Measurements from ENCODE around the gene PIK3C2B.
A peak's percentile ranks its signal among the peaks of the same experiment; 100 is the strongest.
"Not testable (repeated sequence)": the region's sequence is repeated elsewhere in the genome, so short reads cannot be mapped to it uniquely, and the experiment has no call there.

The PIK3C2B gene

DNA sequence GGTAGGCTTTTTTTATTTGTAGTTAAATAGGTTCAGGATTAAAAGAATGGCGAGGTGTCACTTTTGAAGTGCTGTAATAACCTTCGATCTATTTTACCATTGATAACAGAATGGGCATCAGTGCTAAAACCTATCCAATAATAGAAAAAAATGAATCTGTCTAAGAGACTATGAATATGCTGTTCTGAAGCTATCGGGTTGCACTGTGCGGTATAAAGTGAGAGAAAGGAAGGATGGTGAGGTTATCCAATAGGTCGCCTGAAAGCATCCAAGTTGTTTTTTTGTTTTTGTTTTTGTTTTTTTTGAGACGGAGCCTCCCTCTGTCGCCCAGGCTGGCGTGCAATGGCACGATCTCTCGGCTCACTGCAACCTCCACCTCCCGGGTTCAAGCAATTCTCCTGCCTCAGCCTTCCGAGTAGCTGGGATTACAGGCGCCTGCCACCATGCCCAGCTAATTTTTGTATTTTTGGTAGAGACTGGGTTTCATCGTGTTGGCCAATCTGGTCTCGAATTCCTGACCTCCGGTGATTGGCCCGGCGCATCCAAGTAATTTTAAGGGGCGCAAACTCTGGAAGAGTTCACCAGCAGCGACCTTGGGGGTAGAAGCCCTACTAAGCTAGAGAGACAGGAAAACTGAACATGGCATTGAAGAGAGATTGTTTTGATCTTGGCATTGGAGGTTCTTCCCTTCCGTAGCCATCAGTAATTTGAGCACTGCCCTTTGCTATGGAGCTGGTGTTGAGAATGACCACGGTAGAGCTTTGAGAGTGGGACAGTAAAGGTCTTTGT is 12.9 kb upstream of the PIK3C2B start:
- DNase-seq, result peak; percentile 36

GRCh38 chr1:204506969-204507316 is 12.3 kb upstream of the PIK3C2B start:
- DNase-seq, result peak; percentile 89

DNA sequence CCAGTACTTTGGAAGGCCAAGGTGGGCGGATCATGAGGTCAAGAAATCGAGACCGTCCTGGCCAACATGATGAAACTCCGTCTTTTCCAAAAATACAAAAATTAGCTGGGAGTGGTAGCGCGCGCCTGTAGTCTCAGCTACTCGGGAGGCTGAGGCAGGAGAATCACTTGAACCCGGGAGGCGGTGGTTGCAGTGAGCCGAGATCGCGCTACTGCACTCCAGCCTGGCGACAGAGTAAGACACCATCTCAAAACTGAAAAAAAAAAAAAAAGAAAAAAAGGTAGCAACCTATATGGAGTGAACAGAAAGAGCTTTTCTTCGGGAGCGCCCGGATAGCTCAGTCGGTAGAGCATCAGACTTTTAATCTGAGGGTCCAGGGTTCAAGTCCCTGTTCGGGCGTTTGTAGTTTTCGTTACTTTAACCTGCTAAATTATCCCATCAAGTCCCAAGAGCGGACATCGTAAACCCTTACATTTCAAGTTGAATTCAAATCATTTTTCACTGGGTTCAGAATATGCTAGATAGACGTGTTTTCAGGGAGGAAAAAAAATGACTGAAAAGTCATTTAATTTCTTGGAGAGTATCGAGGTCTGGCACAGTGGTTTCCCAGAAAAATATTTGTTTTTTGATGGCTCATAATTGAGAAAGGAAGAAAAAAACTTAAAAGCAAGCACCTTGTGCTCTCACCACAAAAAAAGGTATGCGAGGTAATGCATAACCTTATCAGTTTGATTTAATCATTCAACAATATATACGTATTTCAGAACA is 11.8 kb upstream of the PIK3C2B start:
- peak; percentile 76 for DNase-seq

DNA sequence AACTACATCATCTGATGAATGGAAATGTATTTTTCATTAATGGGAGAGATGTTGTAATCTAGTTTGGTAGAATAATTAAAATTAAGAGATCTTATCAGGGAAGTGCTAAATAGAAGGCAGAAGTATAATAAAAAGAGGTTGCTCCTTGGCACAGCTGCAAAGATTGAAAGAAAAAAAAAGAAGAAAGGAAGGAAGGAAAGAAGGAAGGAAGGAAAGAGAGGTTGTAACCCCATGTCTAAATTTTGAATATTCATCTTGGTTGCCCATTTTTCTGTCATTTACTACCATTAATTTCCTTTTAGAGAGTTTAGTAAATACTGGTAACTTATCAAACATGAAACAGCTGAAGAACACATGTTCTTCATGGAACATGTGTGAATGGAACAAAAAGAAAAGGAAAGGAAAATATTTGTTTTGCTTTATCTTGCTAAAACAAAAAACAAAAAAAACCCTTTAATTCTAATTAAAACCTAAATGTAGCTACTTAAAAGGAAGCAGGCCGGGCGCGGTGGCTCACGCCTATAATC is 11.1 kb upstream of the PIK3C2B start:
- no peak for DNase-seq

GRCh38 chr1:204503913-204504519 is 9.4 kb upstream of the PIK3C2B start:
- no peak for DNase-seq

GRCh38 chr1:204503122-204503912 is 8.7 kb upstream of the PIK3C2B start:
- no peak for DNase-seq

- DNase-seq, result no peak
Measured at GRCh38 chr1:204502241-204502640, 7.6 kb upstream of the PIK3C2B start.

DNA sequence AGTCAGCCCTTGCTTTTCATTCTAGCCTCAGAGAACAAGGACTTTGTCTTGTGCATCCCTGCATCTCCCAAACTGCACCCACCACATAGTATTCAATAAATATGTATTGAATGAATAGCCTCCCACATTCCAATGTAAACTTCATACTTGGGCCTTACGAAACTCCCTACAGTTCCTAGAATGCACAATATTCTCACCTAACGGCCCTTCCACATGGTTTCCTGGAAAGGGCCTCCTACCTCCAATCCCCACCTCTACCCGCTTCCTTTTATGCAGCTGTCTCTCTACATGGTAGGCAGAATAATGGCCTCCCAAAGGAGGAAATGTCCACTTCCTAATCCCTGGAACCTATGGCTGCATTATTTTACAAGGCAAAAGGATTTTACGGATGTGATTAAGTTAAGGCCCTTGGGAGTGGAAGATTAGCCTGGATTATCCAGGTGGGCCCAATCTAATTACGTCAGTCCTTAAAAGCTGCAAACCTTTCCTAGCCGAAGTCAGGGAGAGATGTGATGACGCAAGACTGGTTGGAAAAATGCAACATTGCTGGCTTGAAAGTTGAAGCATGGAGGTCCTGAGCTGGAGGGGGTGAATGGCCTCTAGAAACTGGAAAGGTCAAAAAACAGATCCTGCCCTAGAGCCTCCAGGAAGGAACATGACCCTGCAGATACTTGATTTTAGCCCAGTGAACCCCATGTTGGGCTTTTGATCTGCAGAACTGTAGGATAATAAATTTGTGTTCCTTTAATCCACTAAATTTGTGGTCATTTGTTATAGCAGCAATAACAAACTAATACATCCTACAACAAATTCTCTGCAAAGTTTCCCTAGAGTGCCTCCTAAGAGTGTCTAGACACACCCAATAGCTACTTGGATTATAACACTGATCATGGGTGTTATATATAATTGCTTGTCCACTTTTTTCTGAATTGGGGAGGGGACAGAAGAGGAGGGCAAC is 5.2 kb upstream of the PIK3C2B start:
- DNase-seq, result no peak

DNA sequence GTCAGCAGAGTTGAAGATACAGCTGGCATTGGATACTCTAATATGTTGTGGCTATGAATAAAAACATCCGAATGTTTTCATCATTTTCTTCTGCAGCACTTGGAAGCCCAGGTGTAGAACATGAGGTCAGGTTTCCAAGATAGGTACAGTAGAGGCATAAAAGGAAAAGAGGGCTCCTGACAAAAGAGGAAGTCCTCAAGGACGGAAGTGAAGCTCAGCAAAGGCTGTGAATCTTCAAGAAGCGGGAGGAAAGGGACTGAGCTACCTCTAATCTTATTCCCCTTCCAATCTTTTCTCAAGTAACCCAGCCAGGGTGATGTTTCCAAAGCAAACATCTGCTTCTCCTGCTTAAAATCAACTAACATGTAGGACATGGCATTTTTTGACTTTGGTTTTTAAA is 4.4 kb upstream of the PIK3C2B start:
- no peak for DNase-seq

GRCh38 chr1:204495777-204496176 is 1.2 kb upstream of the PIK3C2B start:
- DNase-seq, result no peak

DNA sequence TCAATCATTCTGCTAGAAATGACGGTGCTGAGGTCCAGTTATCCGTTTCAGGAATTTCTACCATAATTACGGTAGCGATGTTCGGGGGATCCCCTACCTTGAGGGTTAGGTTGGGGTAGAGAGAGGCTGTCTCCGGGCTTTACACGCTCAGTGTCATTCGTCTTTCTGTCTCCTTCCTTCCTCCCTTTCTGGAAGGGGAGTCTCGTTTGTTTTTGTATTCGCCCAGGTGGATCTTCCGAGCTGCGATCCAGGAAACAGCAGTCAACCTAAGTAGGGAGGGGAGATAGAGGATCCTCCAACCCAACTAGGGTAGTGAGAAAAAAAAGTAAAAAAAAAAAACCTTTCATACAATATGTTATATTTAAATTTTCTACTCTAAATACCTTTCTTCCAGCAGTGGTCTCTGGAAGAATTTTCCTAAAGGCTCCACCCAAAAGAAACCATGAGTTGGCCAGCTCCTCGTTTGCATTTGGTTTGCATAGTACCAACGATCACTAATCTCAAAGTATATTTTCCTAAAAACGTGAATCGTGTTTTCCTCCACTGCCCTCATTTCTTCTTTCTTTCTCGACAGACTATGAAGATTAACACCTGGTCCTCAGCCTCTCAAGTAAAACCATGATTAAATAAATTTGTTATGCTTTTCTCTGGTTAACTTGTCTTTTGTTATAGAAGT is 611 bp upstream of the PIK3C2B start:
- no peak for DNase-seq

DNA sequence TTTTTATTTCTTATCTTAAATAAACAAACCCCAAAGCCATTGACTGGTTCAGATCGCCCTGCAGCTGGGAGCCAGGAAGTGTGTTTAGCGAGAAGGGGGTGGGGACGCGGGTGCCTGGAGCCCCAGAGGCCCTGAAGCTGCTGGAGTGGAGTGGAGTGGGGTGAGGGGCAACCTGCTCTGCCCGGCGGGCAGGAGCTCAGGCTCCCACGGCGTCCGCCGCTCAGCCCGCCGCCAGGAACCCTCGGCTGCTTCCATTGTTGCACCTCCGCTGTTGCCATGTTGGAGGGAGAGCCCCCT is 673 bp downstream of the PIK3C2B start:
- DNase-seq, result peak; percentile 43

- DNase-seq, result no peak
Measured at GRCh38 chr1:204493145-204493983, 1.2 kb downstream of the PIK3C2B start.

DNA sequence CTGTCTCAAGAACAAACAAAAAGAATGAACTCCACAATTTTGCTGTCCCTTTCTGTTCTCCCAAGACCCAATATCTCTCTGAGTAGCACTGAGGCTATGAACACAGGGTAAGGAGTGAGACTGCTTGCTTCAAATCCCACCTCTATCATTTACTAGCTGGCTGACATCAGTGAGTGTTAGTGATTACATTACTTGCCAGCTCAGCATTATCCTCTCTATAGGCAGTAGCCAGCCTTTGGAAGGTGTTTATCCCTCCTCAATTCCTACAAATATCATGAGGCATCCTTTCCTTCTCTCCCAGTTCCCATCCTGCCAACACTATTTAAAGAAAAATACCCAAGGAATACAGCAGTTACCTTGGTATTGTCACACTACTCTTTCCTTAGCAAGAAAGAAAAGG is 3.0 kb downstream of the PIK3C2B start:
- DNase-seq, result no peak

- no peak for DNase-seq
Measured at GRCh38 chr1:204487256-204487615, 7.4 kb downstream of the PIK3C2B start.

GRCh38 chr1:204486513-204487255 is 7.9 kb downstream of the PIK3C2B start:
- not testable (repeated sequence) for DNase-seq

DNA sequence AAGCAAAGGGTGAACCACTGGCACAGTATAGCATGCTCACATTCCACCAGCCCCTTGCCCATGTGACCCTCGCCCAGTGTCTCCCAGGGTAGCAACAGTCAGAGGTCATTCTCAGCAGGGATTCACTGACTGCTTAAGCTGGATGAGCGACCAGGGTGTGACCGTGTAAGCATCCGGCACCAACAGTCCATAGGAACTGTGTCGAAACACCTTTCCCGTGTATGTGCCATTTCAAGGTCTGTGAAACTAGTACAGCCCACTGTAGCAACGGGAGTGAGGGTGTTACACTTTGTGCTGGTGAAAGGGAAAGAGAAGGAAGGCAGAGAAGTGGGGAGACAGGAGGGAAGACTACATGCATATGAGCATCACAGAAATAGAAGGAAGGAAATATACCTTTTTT is 10.8 kb downstream of the PIK3C2B start:
- no peak for DNase-seq

DNA sequence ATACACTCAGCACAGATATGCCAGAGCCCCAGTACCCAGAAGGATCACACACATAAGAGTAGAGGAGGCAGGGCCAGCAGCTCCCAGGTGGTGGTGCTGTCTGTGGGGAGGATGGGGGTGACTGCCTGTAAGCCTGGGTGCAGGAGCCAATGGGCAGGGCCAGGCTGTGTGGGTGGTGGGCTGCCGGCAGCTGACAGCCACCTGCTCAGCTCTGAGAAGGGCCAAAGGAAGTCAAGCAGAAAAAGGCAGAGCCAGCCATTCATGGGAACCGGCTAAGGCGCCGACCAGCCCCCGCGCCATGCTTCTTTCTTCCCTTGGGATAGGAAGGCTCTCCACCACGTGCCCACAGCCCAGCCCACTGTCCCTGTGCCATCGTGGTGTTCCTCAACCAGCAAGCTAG is 14.1 kb downstream of the PIK3C2B start:
- DNase-seq, result peak; percentile 14

DNA sequence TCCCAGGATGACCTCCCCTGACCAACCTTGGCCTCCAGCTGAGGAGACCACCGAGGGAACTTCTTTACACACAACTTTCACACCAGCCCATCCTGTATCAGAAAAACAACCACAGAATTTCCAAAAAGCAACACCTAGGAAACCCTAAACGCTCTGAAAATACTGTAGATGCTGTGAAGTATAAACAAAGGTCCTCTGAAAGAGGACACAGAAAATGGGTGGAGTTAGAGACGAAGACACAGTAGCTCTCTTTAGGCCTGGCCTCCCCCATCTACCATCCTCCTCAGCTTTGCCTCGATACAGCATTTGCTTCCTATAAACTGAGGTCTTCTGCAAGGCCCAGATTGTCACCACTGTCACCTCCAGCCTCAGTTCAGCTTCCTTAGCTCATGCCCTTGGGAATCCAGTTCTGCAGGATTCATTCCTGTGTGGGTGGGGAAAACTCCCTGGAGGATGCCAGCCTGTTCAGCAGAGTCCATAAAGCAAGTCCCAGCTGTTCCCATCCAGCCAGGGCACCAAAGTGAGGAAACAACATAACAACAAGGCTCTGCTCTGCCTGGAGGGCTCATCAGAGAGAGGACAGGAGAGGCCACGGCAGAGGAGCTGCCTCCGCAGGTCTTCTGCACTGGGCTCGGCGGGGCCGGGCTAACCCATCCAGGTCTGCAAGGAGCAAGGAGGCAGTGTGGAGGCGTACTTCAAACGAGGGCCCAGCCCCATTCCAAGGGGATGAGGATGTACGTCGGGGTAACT is 15.0 kb downstream of the PIK3C2B start:
- no peak for DNase-seq
